GM19463 (cell line): ENCODE measurements around the gene INPP5E.
"Not testable (repeated sequence)": the region's sequence is repeated elsewhere in the genome, so short reads cannot be mapped to it uniquely, and the experiment has no call there.

ENCODE experiments used
- ATAC-seq: cut with Tn5 transposase; IDR thresholded peaks from one replicate; pipeline ENCODE4 v1.9.1; 2021; ENCODE audit warnings: mild to moderate bottlenecking, moderate library complexity; ENCODE audit not compliant: unreplicated experiment

INPP5E gene

DNA sequence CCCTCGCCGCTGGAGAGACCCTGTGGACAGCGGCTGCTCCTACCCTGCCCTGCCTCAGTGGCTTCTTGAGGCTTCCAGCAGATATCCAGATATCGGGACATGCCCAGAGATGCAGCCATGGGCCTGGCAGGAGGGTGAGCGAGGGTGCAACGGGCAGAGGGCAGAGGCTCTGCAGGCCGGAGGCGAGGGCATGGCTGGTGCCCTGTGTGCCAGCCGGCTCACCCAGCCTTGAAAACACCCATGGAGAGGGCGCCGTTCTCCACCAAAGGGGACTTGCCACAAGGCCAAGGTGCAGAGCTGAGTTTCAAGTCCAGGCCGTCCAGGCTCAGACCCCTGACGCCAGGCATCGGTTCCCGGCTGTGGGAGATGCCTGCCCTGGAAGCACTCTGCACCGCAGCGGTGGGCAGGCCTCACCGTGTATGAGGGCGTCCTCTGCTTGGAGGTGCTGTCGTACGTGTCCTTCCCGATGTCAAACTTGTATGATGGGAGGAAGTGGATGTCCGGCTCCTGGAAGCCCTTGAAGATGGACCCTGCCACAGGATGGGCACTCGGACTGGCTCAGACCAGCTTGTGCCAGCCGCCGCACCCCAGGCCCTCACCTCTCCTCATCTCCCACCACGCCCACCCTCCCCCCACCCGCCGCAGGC is 8.9 kb downstream of the INPP5E start:
- no peak for ATAC-seq

DNA sequence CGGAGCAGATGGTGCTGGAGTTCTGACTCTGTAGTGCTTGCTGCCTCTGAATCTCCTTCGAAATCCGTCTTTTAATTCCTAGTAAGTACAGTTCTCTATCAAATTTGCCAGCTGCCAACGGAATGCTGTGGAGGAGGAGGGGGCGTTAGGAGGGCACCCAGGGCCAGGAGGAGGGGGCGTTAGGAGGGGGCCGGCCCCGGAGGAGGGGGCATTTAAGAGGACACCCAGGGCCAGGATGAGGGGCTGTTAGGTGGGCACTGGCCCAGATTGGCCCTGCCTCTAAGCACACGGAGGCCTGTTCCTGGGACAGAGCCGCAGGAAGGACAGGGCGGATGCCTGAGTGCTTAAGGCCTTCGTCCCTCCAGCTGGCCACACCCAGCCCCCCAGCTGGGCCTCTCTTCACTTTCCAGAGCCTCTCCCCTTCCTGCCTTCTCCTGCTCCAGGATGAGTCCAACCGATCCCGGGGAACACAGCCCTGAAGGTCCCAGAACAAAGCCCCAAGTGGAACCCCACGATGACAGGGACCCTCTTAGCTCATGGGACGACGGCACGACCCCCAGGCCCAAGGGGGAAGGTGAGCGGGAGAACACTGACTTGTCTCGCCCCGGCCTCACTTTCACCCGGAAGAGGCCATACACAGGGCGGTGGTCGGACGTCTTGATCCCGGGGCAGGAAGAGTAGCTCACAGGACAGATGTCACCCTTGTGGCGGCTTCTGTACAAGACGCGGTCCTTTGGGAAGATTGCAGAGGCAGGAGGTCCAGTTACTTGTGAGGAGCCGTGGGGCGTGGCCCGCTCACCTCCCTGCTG is 9.8 kb downstream of the INPP5E start:
- no peak for ATAC-seq

DNA sequence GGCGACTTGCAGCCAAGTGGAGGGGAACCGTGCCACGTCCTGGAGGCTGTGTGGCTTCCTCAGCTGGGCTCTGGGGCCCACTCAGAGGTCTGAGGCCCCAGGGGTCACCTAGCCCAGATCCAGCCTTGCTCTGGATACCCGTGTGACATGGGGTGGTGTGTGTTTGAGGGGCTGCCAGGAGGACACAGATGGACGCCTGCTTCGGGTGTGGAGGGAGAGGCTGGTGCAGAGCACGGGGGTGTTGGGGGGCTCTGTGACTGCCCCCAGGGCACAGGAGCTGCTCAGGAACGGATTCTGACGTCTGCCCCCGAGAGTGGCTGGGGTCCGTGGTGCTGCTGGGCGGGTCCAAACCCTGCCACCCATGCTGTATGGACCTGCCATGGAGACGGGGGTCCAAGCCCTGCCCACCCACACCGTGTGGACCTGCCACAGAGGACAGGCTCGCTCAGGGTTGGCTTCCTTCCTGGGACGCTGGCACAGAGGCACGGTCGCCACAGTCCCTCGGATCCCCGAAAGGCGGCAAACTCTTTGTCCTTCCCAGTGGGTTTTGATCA is 10.5 kb downstream of the INPP5E start:
- no peak for ATAC-seq

DNA sequence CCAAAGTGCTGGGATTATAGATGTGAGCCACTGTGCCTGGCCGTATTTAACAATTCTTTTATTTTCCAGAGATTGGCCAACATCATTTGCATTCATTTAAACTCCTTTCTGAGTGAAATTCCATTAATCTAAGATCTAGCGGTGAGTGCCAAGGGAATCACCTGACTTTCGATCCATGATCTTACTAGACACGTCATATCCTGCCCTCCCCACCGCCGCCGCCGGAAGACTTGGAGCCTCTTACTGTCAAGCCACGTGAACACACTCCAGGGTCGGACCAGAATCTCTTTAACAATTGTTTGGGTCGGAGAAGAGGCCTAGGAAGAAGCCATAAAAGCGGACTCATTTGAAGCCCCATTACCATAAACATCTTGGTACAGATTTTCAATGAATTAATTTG is 12.9 kb downstream of the INPP5E start:
- no peak for ATAC-seq

DNA sequence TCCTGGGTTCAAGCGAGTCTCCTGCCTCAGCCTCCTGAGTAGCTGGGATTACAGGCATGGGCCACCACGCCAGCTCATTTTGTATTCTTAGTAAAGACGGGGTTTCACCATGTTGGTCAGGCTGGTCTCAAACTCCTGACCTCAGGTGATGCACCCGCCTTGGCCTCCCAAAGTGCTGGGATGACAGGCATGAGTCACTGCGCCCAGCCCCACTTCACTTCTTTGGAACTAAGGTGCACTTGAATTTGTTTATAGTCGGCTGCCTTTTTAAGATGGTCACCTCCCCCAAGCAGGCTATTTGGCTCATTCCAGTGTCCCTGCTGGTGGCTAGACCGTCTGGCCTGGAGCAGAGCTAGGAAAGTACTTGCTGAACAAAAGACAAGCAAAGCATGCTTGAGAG is 14.3 kb downstream of the INPP5E start:
- ATAC-seq: not testable (repeated sequence)

DNA sequence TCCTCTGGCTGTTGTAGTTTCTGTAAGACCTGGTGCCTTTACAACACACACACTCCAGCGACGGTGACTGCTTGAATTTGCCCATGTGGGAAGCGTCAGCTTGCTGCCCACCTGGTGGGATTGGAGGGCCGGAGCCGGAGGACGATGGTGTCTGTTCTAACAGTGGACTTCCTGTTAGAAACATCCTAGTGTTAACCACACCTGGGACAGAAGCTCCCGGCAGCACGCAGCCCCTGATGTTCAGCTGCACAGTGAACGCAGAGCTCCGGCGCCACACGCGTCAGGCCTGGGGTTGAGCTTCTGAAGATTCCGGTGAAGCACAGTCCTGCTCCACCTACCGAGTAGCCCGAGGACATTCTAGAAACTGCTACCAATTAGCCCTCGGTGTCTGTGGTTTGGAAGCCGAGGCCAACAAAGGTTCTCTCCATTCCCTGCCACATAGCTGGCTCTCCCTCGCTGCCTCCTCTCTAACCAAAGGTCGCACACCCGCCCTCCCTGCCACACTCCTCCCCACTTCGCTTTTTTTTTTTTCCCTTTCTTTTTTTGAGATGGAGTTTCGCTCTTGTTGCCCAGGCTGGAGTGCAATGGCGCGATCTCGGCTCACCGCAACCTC is 14.8 kb downstream of the INPP5E start:
- no peak for ATAC-seq

DNA sequence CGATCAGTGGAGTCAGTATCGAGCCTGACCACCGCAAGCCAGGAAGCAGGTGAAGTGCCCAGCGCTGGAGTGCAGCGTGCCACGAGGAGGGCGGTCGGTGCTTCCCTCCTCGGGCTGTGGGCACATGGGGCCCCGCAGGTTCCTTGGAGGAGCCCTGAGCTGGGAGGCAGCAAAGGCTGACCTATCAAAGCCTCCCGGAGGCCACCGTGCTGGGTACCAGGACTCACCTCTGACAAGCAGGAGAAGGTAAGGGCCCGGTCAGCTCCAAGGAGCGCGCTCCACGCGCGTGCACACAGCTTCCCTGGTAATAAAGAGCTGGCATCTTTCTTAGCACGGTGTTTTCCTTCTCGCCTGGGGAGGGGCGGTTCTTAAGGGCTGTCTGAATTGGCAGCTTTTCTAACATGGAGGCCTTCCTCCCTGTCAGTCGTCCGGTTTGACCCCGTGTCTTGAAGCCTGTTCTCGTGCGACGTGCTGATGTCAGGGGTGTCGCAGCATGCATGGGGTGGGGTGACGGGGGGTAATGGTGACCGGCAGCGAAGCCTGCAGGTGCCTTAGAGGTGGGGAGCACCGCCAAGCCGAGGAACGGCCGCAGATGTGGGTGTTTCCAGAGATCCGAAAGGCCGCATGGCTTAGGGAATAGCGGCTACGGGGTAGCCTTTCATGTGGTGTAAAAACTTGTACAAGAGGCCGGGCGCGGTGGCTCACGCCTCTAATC is 16.1 kb downstream of the INPP5E start:
- ATAC-seq: no peak

DNA sequence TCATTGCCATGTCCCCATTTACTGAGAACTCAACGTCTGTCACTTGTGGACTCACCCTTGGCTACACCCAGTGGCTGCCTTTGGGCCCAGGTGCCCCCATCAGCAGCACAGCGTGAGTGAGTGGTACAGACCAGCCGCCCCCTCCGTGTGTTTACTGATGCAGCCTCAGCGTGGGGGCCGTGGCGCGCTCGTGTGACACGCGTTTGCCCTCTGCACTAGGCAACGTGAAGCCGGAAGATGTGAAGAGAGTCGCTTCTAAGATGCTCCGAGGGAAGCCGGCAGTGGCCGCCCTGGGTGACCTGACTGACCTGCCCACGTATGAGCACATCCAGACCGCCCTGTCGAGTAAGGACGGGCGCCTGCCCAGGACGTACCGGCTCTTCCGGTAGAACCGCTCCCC is 16.8 kb downstream of the INPP5E start:
- ATAC-seq: no peak

DNA sequence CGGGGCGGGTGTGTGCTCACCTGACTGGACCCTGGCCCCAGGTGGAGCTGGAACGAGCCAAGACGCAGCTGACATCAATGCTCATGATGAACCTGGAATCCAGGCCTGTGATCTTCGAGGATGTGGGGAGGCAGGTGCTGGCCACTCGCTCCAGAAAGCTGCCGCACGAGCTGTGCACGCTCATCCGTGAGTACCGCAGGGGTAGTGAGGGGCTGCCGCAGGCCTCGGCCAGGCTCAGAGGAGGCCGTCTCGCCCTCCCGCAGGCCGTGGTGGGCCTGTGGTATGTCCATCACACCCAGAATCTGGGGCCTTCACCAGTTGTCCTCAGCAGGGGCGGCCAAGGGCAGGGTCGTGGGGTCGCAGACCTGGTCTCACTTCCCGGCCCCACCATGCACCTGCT is 17.9 kb downstream of the INPP5E start:
- no peak for ATAC-seq

DNA sequence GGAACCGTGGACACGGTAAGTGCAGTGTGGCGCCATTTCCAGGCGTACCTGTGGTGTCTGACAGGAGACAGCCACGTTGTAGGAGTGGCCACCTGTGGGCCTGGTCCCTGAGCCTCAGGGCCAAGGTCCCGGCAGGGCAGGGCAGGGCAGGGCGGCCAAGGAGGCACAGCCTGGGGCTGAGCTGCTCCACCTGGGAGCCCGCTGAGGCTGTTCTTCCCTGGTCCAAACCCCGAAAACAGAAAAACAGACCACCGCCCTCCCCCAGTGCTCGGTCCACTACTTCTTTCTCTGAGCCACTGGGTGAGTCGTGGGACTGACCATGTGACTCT is 20.6 kb downstream of the INPP5E start:
- no peak for ATAC-seq

DNA sequence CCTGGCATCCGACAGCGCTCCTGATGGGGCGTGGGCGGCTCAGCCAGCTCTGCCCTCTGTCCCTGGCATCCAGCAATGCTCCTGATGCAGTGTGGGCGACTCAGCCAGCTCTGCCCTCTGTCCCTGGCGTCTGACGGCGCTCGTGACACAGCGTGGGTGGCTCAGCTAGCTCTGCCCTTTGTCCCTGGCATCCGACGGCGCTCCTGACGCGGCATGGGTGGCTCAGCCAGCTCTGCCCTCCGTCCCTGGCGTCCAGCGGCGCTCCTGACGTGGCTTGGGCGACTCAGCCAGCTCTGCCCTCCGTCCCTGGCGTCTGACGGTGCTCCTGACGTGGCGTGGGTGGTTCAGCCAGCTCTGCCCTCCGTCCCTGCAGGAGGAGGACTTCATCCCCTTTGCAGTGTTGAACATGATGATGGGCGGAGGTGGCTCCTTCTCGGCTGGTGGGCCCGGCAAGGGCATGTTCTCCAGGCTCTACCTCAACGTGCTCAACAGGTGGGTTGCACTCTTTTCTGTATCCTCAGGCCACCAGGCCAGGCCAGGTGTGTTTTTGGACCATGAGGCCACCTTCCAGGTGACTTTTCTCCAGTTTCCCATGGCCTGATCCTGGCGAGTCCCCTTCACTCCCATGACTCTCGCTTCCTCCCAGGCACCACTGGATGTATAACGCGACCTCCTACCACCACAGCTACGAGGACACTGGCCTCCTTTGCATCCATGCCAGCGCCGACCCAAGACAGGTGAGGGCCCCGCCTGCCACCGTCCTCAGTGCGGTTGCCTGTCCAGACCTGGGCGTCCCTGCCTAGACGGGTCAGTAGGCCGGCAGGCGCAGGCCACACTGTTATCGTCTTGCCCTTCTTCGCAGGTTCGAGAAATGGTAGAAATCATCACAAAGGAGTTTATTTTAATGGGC is 21.2 kb downstream of the INPP5E start:
- no peak for ATAC-seq

DNA sequence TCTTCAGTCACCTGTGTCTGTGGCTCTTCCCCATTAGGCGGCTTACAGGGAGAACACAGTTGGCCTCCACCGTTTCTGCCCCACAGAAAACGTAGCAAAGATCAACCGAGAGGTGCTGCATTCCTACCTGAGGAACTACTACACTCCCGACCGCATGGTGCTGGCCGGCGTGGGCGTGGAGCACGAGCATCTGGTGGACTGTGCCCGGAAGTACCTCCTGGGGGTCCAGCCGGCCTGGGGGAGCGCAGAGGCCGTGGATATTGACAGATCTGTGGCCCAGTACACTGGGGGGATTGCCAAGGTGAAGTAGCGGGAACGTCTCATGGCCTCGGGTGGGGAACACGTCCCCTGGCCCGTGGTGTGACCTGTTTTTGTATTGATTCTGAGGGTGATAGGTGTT is 22.7 kb downstream of the INPP5E start:
- ATAC-seq: no peak

DNA sequence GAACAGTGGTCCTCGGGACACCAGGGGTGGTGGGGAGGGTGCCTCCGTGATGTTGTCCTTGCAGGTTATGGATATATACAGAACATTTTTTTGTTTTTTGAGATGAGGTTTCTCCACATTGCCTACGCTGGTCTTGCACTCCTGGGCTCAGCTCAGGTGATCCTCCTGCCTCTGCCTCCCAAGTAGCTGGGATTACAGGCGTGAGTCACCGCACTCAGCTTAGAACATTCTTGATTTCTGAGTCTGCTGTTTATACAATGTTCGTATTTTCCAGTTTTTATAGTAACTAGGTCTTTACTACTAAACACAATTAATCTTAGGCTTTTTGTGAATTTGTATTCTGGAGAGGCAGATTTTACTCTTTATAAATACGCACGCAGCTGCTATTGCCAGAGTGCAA is 23.2 kb downstream of the INPP5E start:
- no peak for ATAC-seq

DNA sequence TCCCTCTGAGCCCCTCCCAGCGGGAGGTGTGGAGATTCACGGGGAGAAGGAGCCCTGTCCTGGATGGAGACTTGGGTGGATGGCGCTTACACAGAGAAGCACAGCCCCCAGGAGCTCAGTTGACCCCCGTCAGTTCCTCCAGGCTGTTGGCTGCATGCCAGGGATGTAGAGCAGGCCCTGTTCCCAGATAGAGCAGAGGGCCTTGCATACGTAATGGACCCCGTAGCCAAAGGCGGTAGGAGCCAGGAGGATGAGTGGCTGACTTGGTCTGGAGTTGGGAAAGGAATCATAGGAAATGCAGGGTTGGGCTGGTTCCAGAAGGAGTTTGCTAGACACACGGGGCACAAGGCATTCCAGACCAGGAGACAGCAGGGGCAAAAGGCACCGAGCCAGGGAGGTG is 26.7 kb downstream of the INPP5E start:
- no peak for ATAC-seq

DNA sequence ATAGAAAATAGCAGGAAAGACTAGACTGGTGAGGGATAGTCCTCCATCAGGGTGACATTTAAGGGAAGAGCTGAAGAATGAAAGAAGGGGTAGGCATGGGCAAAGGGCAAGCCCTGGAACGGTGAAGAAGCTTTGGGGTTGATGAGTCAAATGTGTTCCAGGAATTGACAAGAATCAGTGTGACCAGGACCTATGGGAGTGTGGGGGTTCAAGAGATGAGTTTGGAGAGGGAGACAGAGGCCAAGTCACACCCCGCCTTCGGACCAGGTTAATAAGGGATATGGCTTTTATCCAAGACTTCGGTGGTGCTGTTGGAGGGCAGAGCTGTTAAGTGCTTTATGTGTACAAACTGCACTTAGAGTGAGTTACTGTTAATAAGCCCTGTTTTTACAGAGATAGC is 28.3 kb downstream of the INPP5E start:
- no peak for ATAC-seq

DNA sequence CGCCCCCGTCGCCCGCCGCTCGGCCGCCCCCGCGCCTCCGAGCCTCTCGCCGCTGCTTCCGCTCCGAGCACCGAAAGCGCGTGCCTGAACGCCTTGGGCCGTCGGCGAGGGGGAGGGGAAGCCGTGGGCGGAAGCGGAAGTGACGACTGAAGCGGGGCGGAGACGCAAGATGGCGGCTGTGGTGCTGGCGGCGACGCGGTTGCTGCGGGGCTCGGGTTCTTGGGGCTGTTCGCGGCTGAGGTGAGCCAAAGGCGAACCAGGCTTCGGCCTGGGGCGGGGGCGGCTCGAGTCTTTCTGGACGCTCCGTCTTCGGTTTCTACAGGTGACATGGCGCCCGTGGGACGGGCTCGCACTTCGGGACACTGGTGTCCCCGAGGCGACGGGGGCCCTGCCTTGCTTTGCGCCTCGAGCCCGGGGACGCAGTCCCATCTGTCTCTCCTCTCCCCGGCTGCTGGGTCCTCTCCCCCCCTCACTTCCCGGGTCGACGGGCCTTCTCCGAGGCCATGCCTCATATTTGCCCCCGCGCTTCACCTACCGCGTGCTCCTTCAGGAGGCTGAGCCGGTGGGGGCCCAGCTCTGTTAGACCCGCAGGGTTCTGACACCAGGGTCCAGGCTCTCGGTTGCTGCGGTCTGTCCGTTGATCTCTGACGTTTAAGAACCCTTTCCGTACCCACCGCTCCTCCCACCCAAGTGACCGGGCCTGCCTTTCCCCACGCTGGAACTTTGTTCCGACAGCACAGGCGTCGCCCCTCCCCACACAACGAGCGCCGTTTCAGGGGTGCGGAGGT is 29.0 kb downstream of the INPP5E start, which contains the start of the genes ENTR1 and PMPCA:
ENTR1 (minus strand) TSS at position 115 of the 788 bp plus-strand sequence. CDS start 217 bp downstream, outside the sequence.
PMPCA (plus strand) TSS at position 159 of the 788 bp plus-strand sequence; CDS start at position 170, 11 bp downstream.
- ATAC-seq: peak; percentile 82

DNA sequence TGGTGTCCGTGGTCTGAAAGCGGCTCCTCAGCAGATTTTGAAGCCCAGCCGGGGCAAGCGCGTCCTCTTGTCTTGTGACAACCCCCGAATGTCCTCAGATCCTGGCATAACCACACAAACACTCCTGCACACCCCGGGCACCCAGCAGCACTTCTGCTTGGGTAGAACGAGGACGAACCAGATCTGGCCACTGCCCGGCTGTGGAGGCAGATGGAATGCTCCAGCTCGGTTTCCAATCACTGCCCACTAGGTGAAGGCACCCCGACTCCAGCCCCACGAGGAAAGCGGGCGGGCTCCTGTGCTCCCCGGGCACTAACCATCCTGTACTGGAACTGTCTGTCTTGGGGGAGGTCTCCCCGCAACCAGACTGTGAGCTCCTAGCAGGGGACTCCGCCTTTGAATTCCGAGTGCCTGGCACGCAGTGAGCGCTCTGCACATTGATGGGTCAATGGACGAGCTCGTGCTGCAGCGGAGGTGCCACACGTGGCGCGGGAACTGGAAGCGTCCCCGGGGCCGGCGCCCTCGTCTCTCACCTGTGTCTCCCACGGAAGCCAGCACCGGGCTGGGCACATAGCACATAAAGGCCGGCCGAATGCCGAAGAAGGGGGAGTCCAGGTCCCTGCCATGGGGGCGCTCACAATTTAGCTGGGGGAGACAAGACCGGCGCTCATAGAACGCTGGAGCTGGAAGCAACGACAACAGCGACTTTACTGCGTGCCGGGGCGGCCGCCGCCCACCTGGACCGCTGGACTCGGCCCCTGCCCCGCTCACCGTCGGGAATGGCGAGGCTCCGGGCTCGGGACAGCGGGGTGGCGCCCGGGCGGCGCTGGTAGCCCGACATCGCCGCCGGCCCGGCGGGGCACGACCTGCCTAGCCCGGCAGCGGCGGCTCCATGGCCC is 29.8 kb downstream of the INPP5E start:
- ATAC-seq: peak; percentile 26

DNA sequence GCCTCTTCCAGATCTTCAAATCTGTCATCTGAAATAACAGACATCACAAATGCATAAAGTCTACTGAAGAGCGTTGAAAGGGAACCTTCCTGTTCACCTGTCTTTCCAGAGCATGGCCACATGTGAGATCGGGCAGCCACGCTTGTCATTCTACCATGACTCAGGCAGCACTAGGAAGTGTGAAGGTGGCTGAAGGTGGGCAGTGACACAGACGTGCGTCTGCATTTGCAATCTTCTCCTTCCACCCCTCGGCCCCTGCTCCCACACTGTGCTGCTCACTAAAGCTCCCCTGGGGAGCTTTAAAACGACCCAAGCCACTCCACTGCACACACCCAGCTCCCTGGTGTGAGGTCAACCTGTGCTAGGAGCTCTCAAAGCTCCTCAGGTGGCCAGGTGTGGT is 31.7 kb downstream of the INPP5E start:
- no peak for ATAC-seq
